ENCODE measurements around the gene TTYH2.
"Not testable (repeated sequence)": the region's sequence is repeated elsewhere in the genome, so short reads cannot be mapped to it uniquely, and the experiment has no call there.

The TTYH2 gene

GRCh38 chr17:74260525-74260850 lies 47.1 kb downstream of the TTYH2 start:
- TF ChIP-seq, protein P1, sequence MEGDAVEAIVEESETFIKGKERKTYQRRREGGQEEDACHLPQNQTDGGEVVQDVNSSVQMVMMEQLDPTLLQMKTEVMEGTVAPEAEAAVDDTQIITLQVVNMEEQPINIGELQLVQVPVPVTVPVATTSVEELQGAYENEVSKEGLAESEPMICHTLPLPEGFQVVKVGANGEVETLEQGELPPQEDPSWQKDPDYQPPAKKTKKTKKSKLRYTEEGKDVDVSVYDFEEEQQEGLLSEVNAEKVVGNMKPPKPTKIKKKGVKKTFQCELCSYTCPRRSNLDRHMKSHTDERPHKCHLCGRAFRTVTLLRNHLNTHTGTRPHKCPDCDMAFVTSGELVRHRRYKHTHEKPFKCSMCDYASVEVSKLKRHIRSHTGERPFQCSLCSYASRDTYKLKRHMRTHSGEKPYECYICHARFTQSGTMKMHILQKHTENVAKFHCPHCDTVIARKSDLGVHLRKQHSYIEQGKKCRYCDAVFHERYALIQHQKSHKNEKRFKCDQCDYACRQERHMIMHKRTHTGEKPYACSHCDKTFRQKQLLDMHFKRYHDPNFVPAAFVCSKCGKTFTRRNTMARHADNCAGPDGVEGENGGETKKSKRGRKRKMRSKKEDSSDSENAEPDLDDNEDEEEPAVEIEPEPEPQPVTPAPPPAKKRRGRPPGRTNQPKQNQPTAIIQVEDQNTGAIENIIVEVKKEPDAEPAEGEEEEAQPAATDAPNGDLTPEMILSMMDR (IDR thresholded peaks at IDR 0.05) = no peak
- H3K9me3 ChIP-seq = no peaks in the 10 kb centered on the region

GRCh38 chr17:74262601-74263000 lies 49.2 kb downstream of the TTYH2 start:
- Histone ChIP-seq H3K4me1 (ENCODE audit: control insufficient read depth in 1 of 2, insufficient read depth in 1 of 2, low read depth in 1 of 2, low read length in 1 of 2) (no peaks in the 10 kb centered on the region), H3K27me3 (peaks cover 9% of the 10 kb centered on the region), H3K4me3 (ENCODE audit: low read depth in 1 of 2, low read length in 1 of 2) (no peak overlapping the region), H3K36me3 (no peaks in the 10 kb centered on the region), H3K9me3 (no peaks in the 10 kb centered on the region), H3K27ac (no peak overlapping the region)
- TF ChIP-seq, protein P1 (IDR thresholded peaks at IDR 0.05) = no peak

More at GRCh38 chr17:74260525-74260850, 47.1 kb downstream of the TTYH2 start:
- Histone ChIP-seq H3K36me3 (no peaks in the 10 kb centered on the region), H3K4me3 (ENCODE audit: low read depth in 1 of 2, low read length in 1 of 2) (no peak overlapping the region), H3K27ac (no peak overlapping the region), H3K4me1 (ENCODE audit: control insufficient read depth in 1 of 2, insufficient read depth in 1 of 2, low read depth in 1 of 2, low read length in 1 of 2) (no peaks in the 10 kb centered on the region), H3K27me3 (no peaks in the 10 kb centered on the region)

- H3K36me3 ChIP-seq; H3K9me3 ChIP-seq; H3K4me3 ChIP-seq (ENCODE audit: low read depth in 1 of 2, low read length in 1 of 2); H3K27ac ChIP-seq; H3K4me1 ChIP-seq (ENCODE audit: control insufficient read depth in 1 of 2, insufficient read depth in 1 of 2, low read depth in 1 of 2, low read length in 1 of 2): not testable (repeated sequence)
- peaks cover 37% of the 10 kb centered on the region for H3K27me3 ChIP-seq
Measured at GRCh38 chr17:74267054-74267453, 53.7 kb downstream of the TTYH2 start.

DNA sequence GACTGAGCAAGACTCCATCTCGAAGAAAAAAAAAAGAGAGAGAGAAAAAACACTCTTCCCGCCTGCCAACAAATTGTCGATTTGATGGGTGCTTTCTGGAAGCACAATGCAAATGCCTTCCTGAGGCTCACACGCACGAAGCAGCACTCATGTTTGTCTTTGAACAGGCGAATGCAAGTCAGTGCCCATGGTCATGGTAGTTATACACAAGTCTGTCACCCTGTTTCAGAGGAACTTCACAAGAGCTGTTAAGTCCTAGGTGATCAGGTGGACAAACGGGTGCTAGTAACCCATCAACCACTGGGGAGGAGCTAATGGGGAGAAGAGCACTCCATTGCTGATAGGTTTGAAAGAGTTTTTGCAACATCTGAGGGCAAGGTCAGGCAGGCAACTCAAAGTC lies 54.2 kb downstream of the TTYH2 start:
- Histone ChIP-seq H3K27me3 (peaks cover 37% of the 10 kb centered on the region), H3K36me3 (no peaks in the 10 kb centered on the region), H3K4me3 (ENCODE audit: low read depth in 1 of 2, low read length in 1 of 2) (no peak overlapping the region), H3K4me1 (ENCODE audit: control insufficient read depth in 1 of 2, insufficient read depth in 1 of 2, low read depth in 1 of 2, low read length in 1 of 2) (no peaks in the 10 kb centered on the region), H3K27ac (no peak overlapping the region), H3K9me3 (no peaks in the 10 kb centered on the region)
- TF ChIP-seq, protein P1 (IDR thresholded peaks at IDR 0.05) = no peak

- Histone ChIP-seq H3K36me3 (no peaks in the 10 kb centered on the region), H3K27me3 (peaks cover 39% of the 10 kb centered on the region), H3K27ac (no peak overlapping the region), H3K4me3 (ENCODE audit: low read depth in 1 of 2, low read length in 1 of 2) (no peak overlapping the region), H3K9me3 (no peaks in the 10 kb centered on the region), H3K4me1 (ENCODE audit: control insufficient read depth in 1 of 2, insufficient read depth in 1 of 2, low read depth in 1 of 2, low read length in 1 of 2) (no peaks in the 10 kb centered on the region)
- TF ChIP-seq, protein P1 (IDR thresholded peaks at IDR 0.05) = no peak
Measured at GRCh38 chr17:74267987-74268499, 54.7 kb downstream of the TTYH2 start.

GRCh38 chr17:74268558-74268957 lies 55.2 kb downstream of the TTYH2 start:
- Histone ChIP-seq H3K27ac (no peak overlapping the region), H3K4me1 (ENCODE audit: control insufficient read depth in 1 of 2, insufficient read depth in 1 of 2, low read depth in 1 of 2, low read length in 1 of 2) (no peaks in the 10 kb centered on the region), H3K4me3 (ENCODE audit: low read depth in 1 of 2, low read length in 1 of 2) (no peak overlapping the region), H3K36me3 (no peaks in the 10 kb centered on the region), H3K27me3 (peaks cover 42% of the 10 kb centered on the region), H3K9me3 (no peaks in the 10 kb centered on the region)
- TF ChIP-seq, protein P1 (IDR thresholded peaks at IDR 0.05) = no peak

Measured in neutrophil (primary cell).